ENCODE measurements around the gene ASB13.

ASB13 gene

GRCh38 chr10:5668429-5668828 is 2.0 kb upstream of the ASB13 start:
- DNase-seq, result no peak

GRCh38 chr10:5666841-5667630 is 641 bp upstream of the ASB13 start:
- no peak for DNase-seq

- DNase-seq, result no peak
Measured at GRCh38 chr10:5665373-5666007, 905 bp downstream of the ASB13 start.

- no peak for DNase-seq
Measured at GRCh38 chr10:5663692-5664427, 2.5 kb downstream of the ASB13 start.

- no peak for DNase-seq
Measured at GRCh38 chr10:5662708-5663579, 3.5 kb downstream of the ASB13 start.

GRCh38 chr10:5661043-5661442 is 5.4 kb downstream of the ASB13 start:
- DNase-seq, result no peak

GRCh38 chr10:5659702-5660528 is 6.5 kb downstream of the ASB13 start:
- peak; percentile 88 for DNase-seq

- DNase-seq, result no peak
Measured at GRCh38 chr10:5658871-5659618, 7.3 kb downstream of the ASB13 start.

GRCh38 chr10:5656737-5657579 is 9.4 kb downstream of the ASB13 start:
- DNase-seq, result no peak

GRCh38 chr10:5655121-5655520 is 11.3 kb downstream of the ASB13 start:
- no peak for DNase-seq

GRCh38 chr10:5654218-5654755 is 12.1 kb downstream of the ASB13 start:
- DNase-seq, result peak; percentile 72

- DNase-seq, result no peak
Measured at GRCh38 chr10:5652746-5653145, 13.6 kb downstream of the ASB13 start.

- DNase-seq, result no peak
Measured at GRCh38 chr10:5651388-5651764, 15.0 kb downstream of the ASB13 start.

GRCh38 chr10:5650664-5651387 is 15.6 kb downstream of the ASB13 start:
- DNase-seq, result no peak

- DNase-seq, result no peak
Measured at GRCh38 chr10:5649746-5650145, 16.6 kb downstream of the ASB13 start.

GRCh38 chr10:5648494-5649457 is 17.6 kb downstream of the ASB13 start:
- no peak for DNase-seq

- no peak for DNase-seq
Measured at GRCh38 chr10:5647507-5648240, 18.7 kb downstream of the ASB13 start.
